NCI-H128 (cell line): ENCODE measurements around the gene KCNQ1.

Source experiments
- DNase-seq: peaks from one replicate; lab custom pipeline; 2025; ENCODE audit not compliant: unreplicated experiment; lab: John Stamatoyannopoulos, UW

KCNQ1 gene

GRCh38 chr11:2424811-2425495 lies 19.9 kb upstream of the KCNQ1 start:
- DNase-seq: no peak

- DNase-seq: no peak
These were observed 19.3 kb upstream of the KCNQ1 start for GRCh38 chr11:2425506-2425905.

- no peak for DNase-seq
These were observed 18.6 kb upstream of the KCNQ1 start for GRCh38 chr11:2426221-2426620.

- DNase-seq: no peak
These were observed 17.8 kb upstream of the KCNQ1 start for GRCh38 chr11:2426826-2427521.

- no peak for DNase-seq
These were observed 17.0 kb upstream of the KCNQ1 start for GRCh38 chr11:2427721-2428321.

GRCh38 chr11:2428322-2428795 lies 16.4 kb upstream of the KCNQ1 start:
- DNase-seq: peak; percentile 3

- no peak for DNase-seq
These were observed 13.4 kb upstream of the KCNQ1 start for GRCh38 chr11:2431395-2431794.

- DNase-seq: no peak
These were observed 12.6 kb upstream of the KCNQ1 start for GRCh38 chr11:2432171-2432621.

GRCh38 chr11:2432628-2433071 lies 12.2 kb upstream of the KCNQ1 start:
- no peak for DNase-seq

GRCh38 chr11:2433106-2433925 lies 11.5 kb upstream of the KCNQ1 start:
- no peak for DNase-seq

- no peak for DNase-seq
These were observed 10.8 kb upstream of the KCNQ1 start for GRCh38 chr11:2434008-2434407.

GRCh38 chr11:2434506-2435255 lies 10.1 kb upstream of the KCNQ1 start:
- no peak for DNase-seq

- DNase-seq: no peak
These were observed 9.4 kb upstream of the KCNQ1 start for GRCh38 chr11:2435288-2436012.

- no peak for DNase-seq
These were observed 8.7 kb upstream of the KCNQ1 start for GRCh38 chr11:2436013-2436520.

- DNase-seq: no peak
These were observed 8.2 kb upstream of the KCNQ1 start for GRCh38 chr11:2436521-2437031.

GRCh38 chr11:2437516-2437915 lies 7.3 kb upstream of the KCNQ1 start:
- DNase-seq: no peak

- DNase-seq: no peak
These were observed 5.0 kb upstream of the KCNQ1 start for GRCh38 chr11:2439820-2440219.

- no peak for DNase-seq
These were observed 4.2 kb upstream of the KCNQ1 start for GRCh38 chr11:2440646-2441045.

GRCh38 chr11:2441171-2441570 lies 3.6 kb upstream of the KCNQ1 start:
- no peak for DNase-seq
